HepG2 (cell line): ENCODE measurements around the gene CSTPP1. TPM values are rescaled to one million over a fixed set of nuclear protein-coding genes. Genes with fewer than 3 reads are reported as not detected.

Experiments
- ATAC-seq: fragments of 200-7000 bp; cut with Tn5 transposase; 3 replicates; pipeline ENCODE4 v1.9.1; 2020; ENCODE audit warnings: mild to moderate bottlenecking, moderate library complexity
- BruUV-seq: library from RNA; stranded (reverse); fragments of 400-500 nt; replicated peaks from 2 replicates; lab custom pipeline; 2021; lab: Mats Ljungman, UMichigan
- CTCF ChIA-PET: fragments of 300-600 bp; formaldehyde crosslinking; extraction: SDS; loops from one replicate; lab custom pipeline; 2021; ENCODE audit warnings: low total read pairs, inconsistent platforms, low intra/inter-chr PET ratio; lab: Yijun Ruan, JAX
- POLR2A ChIA-PET: fragments of 350-600 bp; sonication (Branson Sonifier 250); formaldehyde crosslinking; loops from one replicate; lab custom pipeline; 2020; ENCODE audit warnings: antibody characterized with exemption, inconsistent platforms; lab: Yijun Ruan, JAX
- DNase-seq: peaks from one replicate; pipeline ENCODE4 v3.0.0-alpha.2; 2015; ENCODE audit warnings: low spot score
- FAIRE-seq: peaks from 3 replicates; lab custom pipeline; 2011; peaks lifted over from hg19 to GRCh38; lab: Jason Lieb, UNC
- H2AFZ ChIP-seq: one replicate; pipeline ENCODE4 v1.6.1; 2011; ENCODE audit warnings: low read length, inconsistent platforms
- H3K27ac ChIP-seq: fragments of 300-600 bp; 3 replicates; pipeline ENCODE4 v1.8.0; 2011; ENCODE audit warnings: mixed run types, mild to moderate bottlenecking, mixed read lengths, low read length, inconsistent platforms; ENCODE audit not compliant: insufficient read depth; ENCODE audit errors: extremely low read length
- H3K27me3 ChIP-seq, 2 experiments: fragments of 200-600 bp in 1 of 2; 2 replicates in 1 of 2; 3 replicates in 1 of 2; pipeline versions ENCODE4 v1.6.0 to v1.8.0; 2011; ENCODE audit warnings: low read length in 2 of 2, mild to moderate bottlenecking in 2 of 2, moderate library complexity in 2 of 2, inconsistent platforms in 1 of 2; ENCODE audit not compliant: insufficient read depth in 2 of 2, control insufficient read depth in 1 of 2
- H3K36me3 ChIP-seq, 2 experiments: fragments of 200-600 bp in 1 of 2; replicated peaks in 1 of 2; 2 replicates in 1 of 2; 3 replicates in 1 of 2; pipeline versions ENCODE4 v1.5.1 to v1.8.0; 2011; ENCODE audit warnings: low read length in 2 of 2, inconsistent platforms in 1 of 2; ENCODE audit not compliant: insufficient read depth in 2 of 2, control insufficient read depth in 1 of 2
- H3K4me1 ChIP-seq: 2 replicates; pipeline ENCODE4 v1.5.1; 2012; ENCODE audit warnings: low read length, inconsistent platforms; ENCODE audit not compliant: insufficient read depth
- H3K4me2 ChIP-seq: 2 replicates; pipeline ENCODE4 v1.6.0; 2011; ENCODE audit warnings: low read depth, low read length, inconsistent platforms
- H3K4me3 ChIP-seq, 3 experiments: fragments of 200-600 bp in 1 of 3; sonication (generic), shearing (Covaris generic) in 1 of 3; replicated peaks in 1 of 3; 2 replicates each; pipeline ENCODE4 v1.5.1; 2011 to 2016; ENCODE audit warnings: low read length in 3 of 3, inconsistent platforms in 2 of 3, low read depth in 2 of 3, mild to moderate bottlenecking in 2 of 3, control low read depth in 1 of 3, mixed read lengths in 1 of 3; ENCODE audit not compliant: insufficient read depth in 1 of 3
- H3K79me2 ChIP-seq: one replicate; pipeline ENCODE4 v1.6.1; 2011; ENCODE audit warnings: low read length, inconsistent platforms; ENCODE audit not compliant: insufficient read depth
- H3K9ac ChIP-seq: 2 replicates; pipeline ENCODE4 v1.6.0; 2011; ENCODE audit warnings: mild to moderate bottlenecking, low read depth, low read length, inconsistent platforms; ENCODE audit not compliant: insufficient read depth
- H3K9me3 ChIP-seq: 2 replicates; pipeline ENCODE4 v1.5.1; 2012; ENCODE audit warnings: mild to moderate bottlenecking, low read length
- H4K20me1 ChIP-seq: 2 replicates; pipeline ENCODE4 v1.6.0; 2011; ENCODE audit warnings: inconsistent platforms, mild to moderate bottlenecking, low read length, moderate library complexity; ENCODE audit not compliant: insufficient read depth
- BHLHE40 ChIP-seq: IDR thresholded peaks from 2 replicates; pipeline ENCODE4 v1.6.1; 2011; ENCODE audit warnings: low read length, improper control_type of control experiment
- CEBPB ChIP-seq: IDR thresholded peaks from 2 replicates; pipeline ENCODE4 v1.6.1; 2011; ENCODE audit warnings: low read depth, low read length, improper control_type of control experiment, borderline replicate concordance
- DNMT1 ChIP-seq: sonication (generic); formaldehyde crosslinking; IDR thresholded peaks from 2 replicates; pipeline ENCODE4 v1.5.1; 2020; ENCODE audit warnings: mild to moderate bottlenecking, missing genetic modification reagents
- ELF1 ChIP-seq: sonication (generic); formaldehyde crosslinking; IDR thresholded peaks from 2 replicates; pipeline ENCODE4 v1.4.0; 2020; ENCODE audit warnings: missing genetic modification reagents
- ETV5 ChIP-seq: IDR thresholded peaks from 2 replicates; pipeline ENCODE4 v1.6.1; 2018; ENCODE audit warnings: missing biosample characterization, missing genetic modification reagents, inconsistent platforms, borderline replicate concordance
- HBP1 ChIP-seq: IDR thresholded peaks from 2 replicates; pipeline ENCODE4 v1.6.1; 2016; ENCODE audit warnings: low read depth, control low read depth
- MXD1 ChIP-seq: sonication (generic); formaldehyde crosslinking; IDR thresholded peaks from 2 replicates; pipeline ENCODE4 v1.4.0; 2020; ENCODE audit warnings: mild to moderate bottlenecking, missing genetic modification reagents
- NFE2L1 ChIP-seq: sonication (generic); formaldehyde crosslinking; IDR thresholded peaks from 2 replicates; pipeline ENCODE4 v1.4.0; 2020; ENCODE audit warnings: missing genetic modification reagents, mild to moderate bottlenecking, borderline replicate concordance
- RBM22 ChIP-seq: fragments of 200-400 bp; formaldehyde crosslinking; optimal IDR thresholded peaks from 2 replicates; pipeline ENCODE3; 2017; ENCODE audit warnings: mild to moderate bottlenecking, low read length, moderate library complexity
- RFXAP ChIP-seq: sonication (generic); formaldehyde crosslinking; IDR thresholded peaks from 2 replicates; pipeline ENCODE4 v1.4.0; 2020; ENCODE audit warnings: missing genetic modification reagents, borderline replicate concordance
- ZBTB4 ChIP-seq: sonication (generic); formaldehyde crosslinking; IDR thresholded peaks from 2 replicates; pipeline ENCODE4 v1.4.0; 2020; ENCODE audit warnings: missing genetic modification reagents, mild to moderate bottlenecking, borderline replicate concordance
- ZC3H13 ChIP-seq: sonication (generic); formaldehyde crosslinking; IDR thresholded peaks from 2 replicates; pipeline ENCODE4 v1.8.1; 2023; ENCODE audit warnings: mild to moderate bottlenecking, missing genetic modification reagents, moderate library complexity
- ZNF232 ChIP-seq: sonication (generic); formaldehyde crosslinking; IDR thresholded peaks from 2 replicates; pipeline ENCODE4 v1.4.0; 2020; ENCODE audit warnings: missing genetic modification reagents, borderline replicate concordance
- ZNF33A ChIP-seq: sonication (generic); formaldehyde crosslinking; IDR thresholded peaks from 2 replicates; pipeline ENCODE4 v1.5.1; 2020; ENCODE audit warnings: missing genetic modification reagents, mild to moderate bottlenecking, moderate library complexity, borderline replicate concordance
- WGBS: methylation state at CpG from one replicate; pipeline ENCODE4 v1.1.6; 2017; ENCODE audit warnings: low lambda C conversion rate; 5-methylcytosine and 5-hydroxymethylcytosine counted together
- in situ Hi-C: cut with HindIII; loops from 2 replicates; pipeline ENCODE4 v1.10.0; 2017; ENCODE audit warnings: low pct_unique_long_range_greater_than_20kb; ENCODE audit not compliant: extremely low pct_ligation_motif_present
- intact Hi-C: fragments of 100-400 bp; cut with micrococcal nuclease; formaldehyde crosslinking; loops from one replicate; pipeline ENCODE4 v1.10.0; 2022; ENCODE audit not compliant: unreplicated experiment
- polyA plus RNA-seq, 8 experiments: library from polyadenylated mRNA; depleted of rRNA in 3 of 8; stranded (reverse) in 7 of 8; unstranded in 1 of 8; fragments of >200 nt; fragmentation: Illumina TruSeq in 4 of 8; extraction: Trizol in 4 of 8; gene quantifications; 2 replicates each; pipeline versions ENCODE4 v1.2.1 to v1.2.3, GENCODE V29; 2011 to 2016; ENCODE audit warnings: low read depth in 4 of 8, missing spikeins in 1 of 8, mixed read lengths in 1 of 8; ENCODE audit not compliant: insufficient read depth in 1 of 8
- total RNA-seq, 5 experiments: library from RNA; depleted of rRNA; stranded (reverse); fragments of >200 nt; fragmentation: Illumina TruSeq; extraction: Trizol; gene quantifications; 2 replicates each; pipeline ENCODE4 v1.2.3, GENCODE V29; 2016; ENCODE audit warnings: low read depth in 1 of 5

CSTPP1 gene
- total and polyA plus RNA-seq, 2 of the 13 experiments (the other 11 are each of a cell fraction or from before 2014, with no cell fraction given) = 12.3 to 14.6 TPM

- CTCF ChIA-PET = no interaction called here
- DNase-seq (no peak), ATAC-seq (no peak), FAIRE-seq (no peak)
- Histone ChIP-seq H3K4me2 (no peak overlapping the region), H3K79me2 (no peaks in the 10 kb centered on the region), H2AFZ (no peak overlapping the region), H3K9ac (no peak overlapping the region), H3K27me3 (no peaks in the 10 kb centered on the region), H3K36me3 (no peaks in the 10 kb centered on the region), H3K27ac (no peak overlapping the region), H4K20me1 (no peaks in the 10 kb centered on the region), H3K4me3 (no peak overlapping the region), H3K4me1 (peaks cover 23% of the 10 kb centered on the region), H3K9me3 (no peaks in the 10 kb centered on the region)
- whole genome bisulfite sequencing = 94% methylated on average over 5 of the region's 5 CpGs
- POLR2A ChIA-PET = no interaction called here
- TF ChIP-seq BHLHE40 (no peak), RFXAP (CRISPR knock-in tag) (no peak), MXD1 (no peak), ZBTB4 (CRISPR knock-in tag) (no peak), ZNF33A (CRISPR knock-in tag) (no peak), ELF1 (CRISPR knock-in tag) (no peak), ZNF232 (CRISPR knock-in tag) (no peak), CEBPB (no peak), ZC3H13 (no peak), RBM22 (no peak), ETV5 (CRISPR knock-in tag) (no peak), NFE2L1 (CRISPR knock-in tag) (no peak), HBP1 (CRISPR knock-in tag) (no peak), DNMT1 (no peak)
- no TSS peak for BruUV-seq
- in situ Hi-C loops = no loop called here
- intact Hi-C loops = no loop called here
These were observed 16.5 kb downstream of the CSTPP1 start for GRCh38 chr11:46953093-46953492.
